Stimulated activated CD8-positive, alpha-beta memory T cell treated with anti-CD3 and anti-CD28 coated beads, Interleukin-4, amount 100 ng/mL, for 48 hours (primary cell): ENCODE measurements around the gene CDYL.

Experiments used
- DNase-seq: peaks from one replicate; pipeline ENCODE4 v3.0.0-alpha.2; 2020

Gene CDYL

GRCh38 chr6:4776131-4776492, at the start of gene CDYL:
CDYL (plus strand) TSS chr6:4776404; CDS start chr6:4776784, 380 bp downstream.
- peak; percentile 91 for DNase-seq

GRCh38 chr6:4726645-4727044, 49.6 kb upstream of the CDYL start:
- DNase-seq: no peak

GRCh38 chr6:4727217-4727616, 49.0 kb upstream of the CDYL start:
- no peak for DNase-seq

- peak; percentile 31 for DNase-seq
Measured at GRCh38 chr6:4727671-4728435, 48.4 kb upstream of the CDYL start.

GRCh38 chr6:4728436-4728769, 47.8 kb upstream of the CDYL start:
- DNase-seq: no peak

GRCh38 chr6:4728926-4729325, 47.3 kb upstream of the CDYL start:
- no peak for DNase-seq

GRCh38 chr6:4731996-4732395, 44.2 kb upstream of the CDYL start:
- DNase-seq: no peak

GRCh38 chr6:4732691-4733315, 43.4 kb upstream of the CDYL start:
- DNase-seq: no peak

GRCh38 chr6:4736371-4736873, 39.8 kb upstream of the CDYL start:
- DNase-seq: no peak

- DNase-seq: no peak
Measured at GRCh38 chr6:4740032-4740431, 36.2 kb upstream of the CDYL start.

- no peak for DNase-seq
Measured at GRCh38 chr6:4743062-4743461, 33.1 kb upstream of the CDYL start.

GRCh38 chr6:4743926-4744325, 32.3 kb upstream of the CDYL start:
- DNase-seq: no peak

GRCh38 chr6:4747588-4747987, 28.6 kb upstream of the CDYL start:
- DNase-seq: no peak

GRCh38 chr6:4751823-4752464, 24.3 kb upstream of the CDYL start:
- no peak for DNase-seq

- no peak for DNase-seq
Measured at GRCh38 chr6:4756247-4756646, 20.0 kb upstream of the CDYL start.

- no peak for DNase-seq
Measured at GRCh38 chr6:4759997-4760396, 16.2 kb upstream of the CDYL start.

GRCh38 chr6:4760773-4761172, 15.4 kb upstream of the CDYL start:
- no peak for DNase-seq

GRCh38 chr6:4762294-4762693, 13.9 kb upstream of the CDYL start:
- no peak for DNase-seq

- DNase-seq: no peak
Measured at GRCh38 chr6:4763921-4764320, 12.3 kb upstream of the CDYL start.

GRCh38 chr6:4768815-4769214, 7.4 kb upstream of the CDYL start:
- no peak for DNase-seq

GRCh38 chr6:4772750-4773149, 3.5 kb upstream of the CDYL start:
- no peak for DNase-seq

- DNase-seq: no peak
Measured at GRCh38 chr6:4773181-4773580, 3.0 kb upstream of the CDYL start.

- no peak for DNase-seq
Measured at GRCh38 chr6:4774296-4774695, 1.9 kb upstream of the CDYL start.
